ENCODE data around the gene GALNT2. TPM values are rescaled to one million over a fixed set of nuclear protein-coding genes. Genes with fewer than 3 reads are reported as not detected.
A peak's percentile ranks its signal among the peaks of the same experiment; 100 is the strongest.

GALNT2 gene
- total RNA-seq, 4 donors from 2014 or later: 47.9 to 78.6 (median 60.0) TPM

DNA sequence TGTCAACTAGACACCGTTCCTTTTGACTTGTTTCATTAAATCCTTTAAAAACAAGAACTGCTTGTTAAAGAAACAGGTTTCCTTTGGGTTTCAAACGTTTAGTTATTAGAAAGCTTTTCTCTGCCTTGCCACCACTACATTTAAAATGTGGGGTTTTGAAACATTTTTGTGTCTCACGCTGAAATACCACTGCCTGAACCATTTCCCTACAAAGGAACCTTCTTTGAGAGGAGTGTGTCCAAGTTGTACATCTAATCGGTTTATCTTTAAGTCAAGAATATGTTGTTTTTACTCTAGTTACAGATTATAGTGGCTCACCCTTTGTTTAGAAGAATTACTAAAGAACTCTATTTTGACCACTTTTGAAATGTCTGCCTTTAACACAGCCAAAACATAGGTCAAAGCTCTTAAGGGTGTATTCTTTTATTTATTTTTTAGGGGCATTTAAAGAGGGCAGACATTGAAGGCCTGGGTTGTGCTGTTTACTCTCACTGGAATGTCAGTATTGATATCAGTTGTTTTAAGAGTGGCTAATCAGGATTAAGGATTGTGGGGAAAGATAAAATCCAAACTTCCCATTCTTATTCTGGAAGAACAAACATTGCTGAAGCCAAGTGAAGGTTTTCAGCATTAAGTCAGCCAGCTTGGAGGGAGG, 143.4 kb downstream of the GALNT2 start:
- H3K27ac ChIP-seq: peak overlapping the region; percentile 41 to 83 (median 66)
- peaks cover 0 to 6% (median 0%) of the 10 kb centered on the region in 3 donors for H3K36me3 ChIP-seq
- no peaks in the 10 kb centered on the region for H3K9me3 ChIP-seq
- 32% methylated on average over 4 of the region's 4 CpGs for WGBS, 2 donors
- H3K27me3 ChIP-seq: no peaks in the 10 kb centered on the region
- no peak overlapping the region for H3K4me3 ChIP-seq
- TF ChIP-seq EP300 (IDR thresholded peaks at IDR 0.05): no peak
- TF ChIP-seq POLR2A (IDR thresholded peaks at IDR 0.05): no peak
- no peak for TF ChIP-seq CTCF (IDR thresholded peaks at IDR 0.05)
- peaks cover 0 to 91% (median 45%) of the 10 kb centered on the region in 4 donors for H3K4me1 ChIP-seq
- no peak for DNase-seq (ENCODE audit: low spot score in 2 of 2)

DNA sequence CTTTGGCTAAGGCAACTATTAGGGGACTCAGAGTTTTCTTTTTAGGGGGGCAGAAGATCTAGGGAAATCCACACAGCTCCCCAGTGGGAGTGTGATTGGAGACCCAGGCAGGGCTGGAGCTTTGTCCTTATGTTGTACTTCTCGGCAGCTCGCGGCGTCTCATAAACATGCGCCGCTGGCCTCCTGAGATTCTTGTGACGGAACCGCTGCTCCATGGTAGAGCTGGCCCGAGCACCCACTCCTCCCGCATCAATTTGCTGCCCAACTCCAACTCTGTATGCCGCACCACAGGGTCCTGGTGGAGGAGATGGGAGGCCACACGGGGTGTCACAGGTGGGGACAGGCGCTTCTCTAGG, 143.9 kb downstream of the GALNT2 start:
- H3K27me3 ChIP-seq: no peaks in the 10 kb centered on the region

GRCh38 chr1:230211436-230212145, 144.6 kb downstream of the GALNT2 start:
- H3K27me3 ChIP-seq: no peaks in the 10 kb centered on the region
- no peak for TF ChIP-seq POLR2A (IDR thresholded peaks at IDR 0.05)
- no peak for TF ChIP-seq CTCF (IDR thresholded peaks at IDR 0.05)
- TF ChIP-seq EP300 (IDR thresholded peaks at IDR 0.05): no peak
- peaks cover 0 to 87% (median 45%) of the 10 kb centered on the region in 4 donors for H3K4me1 ChIP-seq
- H3K27ac ChIP-seq: peak overlapping the region in 3 of 4 donors; percentile 63 to 83 (median 69)
- H3K9me3 ChIP-seq: no peaks in the 10 kb centered on the region
- DNase-seq (ENCODE audit: low spot score in 2 of 2): no peak
- H3K4me3 ChIP-seq: no peak overlapping the region
- no peaks in the 10 kb centered on the region for H3K36me3 ChIP-seq
- 87 to 88% methylated on average over 8 of the region's 8 CpGs for WGBS, 2 donors

More for the DNA sequence above, 143.9 kb downstream of the GALNT2 start:
- 76 to 84% methylated on average over 11 to 13 of the region's 13 CpGs for WGBS, 2 donors
- no peak overlapping the region for H3K4me3 ChIP-seq
- peak overlapping the region; percentile 41 to 83 (median 66) for H3K27ac ChIP-seq
- H3K9me3 ChIP-seq: no peaks in the 10 kb centered on the region
- TF ChIP-seq EP300 (IDR thresholded peaks at IDR 0.05) (no peak), POLR2A (IDR thresholded peaks at IDR 0.05) (no peak), CTCF (IDR thresholded peaks at IDR 0.05) (no peak)
- peaks cover 0 to under 1% (median 0%) of the 10 kb centered on the region in 3 donors for H3K36me3 ChIP-seq
- H3K4me1 ChIP-seq: peaks cover 0 to 91% (median 46%) of the 10 kb centered on the region in 4 donors
- DNase-seq (ENCODE audit: low spot score in 2 of 2): no peak

GRCh38 chr1:230212405-230212936, 145.4 kb downstream of the GALNT2 start:
- no peak for DNase-seq (ENCODE audit: low spot score in 2 of 2)
- Histone ChIP-seq H3K9me3 (no peaks in the 10 kb centered on the region), H3K36me3 (no peaks in the 10 kb centered on the region), H3K27me3 (no peaks in the 10 kb centered on the region), H3K4me1 (peaks cover 0 to 78% (median 40%) of the 10 kb centered on the region in 4 donors), H3K27ac (peak overlapping the region in 3 of 4 donors; percentile 63 to 83 (median 69)), H3K4me3 (no peak overlapping the region)
- TF ChIP-seq POLR2A (IDR thresholded peaks at IDR 0.05): no peak
- peak in 1 of 2 donors; percentile 63 for TF ChIP-seq EP300 (IDR thresholded peaks at IDR 0.05)
- 58 to 61% methylated on average over 7 of the region's 7 CpGs for WGBS, 2 donors

DNA sequence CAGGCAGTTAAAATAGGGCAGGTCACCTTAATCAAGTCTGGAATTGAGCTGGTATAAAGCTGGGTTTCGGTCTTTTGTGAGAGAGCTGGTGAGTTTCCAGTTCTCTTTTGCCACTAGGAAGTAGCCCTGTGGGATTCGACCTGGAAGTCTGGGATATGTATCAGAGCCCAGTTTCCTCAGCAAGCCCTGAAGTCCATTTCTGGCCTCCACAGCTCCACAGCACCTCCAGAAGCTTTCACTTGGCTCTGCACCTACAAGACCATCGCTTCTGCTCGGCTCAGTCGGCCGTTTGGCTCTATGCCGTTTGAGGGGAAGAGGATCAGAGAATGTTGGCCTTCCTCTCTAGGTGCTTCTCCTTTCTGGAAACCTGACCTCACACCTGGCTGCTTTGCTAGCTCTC, 148.0 kb downstream of the GALNT2 start:
- DNase-seq (ENCODE audit: low spot score in 2 of 2): peak; percentile 49 to 61
- no peak overlapping the region for H3K4me3 ChIP-seq
- 16 to 30% methylated on average over 7 of the region's 7 CpGs for WGBS, 2 donors
- H3K36me3 ChIP-seq: no peaks in the 10 kb centered on the region
- peak overlapping the region; percentile 8 to 69 (median 60) for H3K27ac ChIP-seq
- no peaks in the 10 kb centered on the region for H3K27me3 ChIP-seq
- H3K9me3 ChIP-seq: no peaks in the 10 kb centered on the region
- no peak for TF ChIP-seq POLR2A (IDR thresholded peaks at IDR 0.05)
- TF ChIP-seq EP300 (IDR thresholded peaks at IDR 0.05): peak in 1 of 2 donors; percentile 54
- TF ChIP-seq CTCF (IDR thresholded peaks at IDR 0.05): peak; percentile 47 to 76 (median 64)
- peaks cover 0 to 62% (median 26%) of the 10 kb centered on the region in 4 donors for H3K4me1 ChIP-seq

Measured in tibial nerve (tissue), 4 donors.